G401 (cell line): Measurements from ENCODE around the gene ANXA2R. TPM values are rescaled to one million over a fixed set of nuclear protein-coding genes. Genes with fewer than 3 reads are reported as not detected.
A peak's percentile ranks its signal among the peaks of the same experiment; 100 is the strongest.

Source experiments
- DNase-seq: peaks from one replicate; pipeline ENCODE4 v3.0.0-alpha.2; 2015; ENCODE audit warnings: low spot score
- in situ Hi-C: cut with HindIII; loops from 2 replicates; pipeline ENCODE4 v1.10.0; 2016; ENCODE audit warnings: low sequenced_read_pairs, mixed read lengths
- total RNA-seq: library from RNA; depleted of rRNA; stranded (reverse); fragments of >200 nt; shearing (Covaris generic); gene quantifications from 2 replicates; pipeline ENCODE4 v1.2.3, GENCODE V29; 2014

ANXA2R gene
- total RNA-seq, 1 experiment from 2014 or later, result 1.3 TPM

DNA sequence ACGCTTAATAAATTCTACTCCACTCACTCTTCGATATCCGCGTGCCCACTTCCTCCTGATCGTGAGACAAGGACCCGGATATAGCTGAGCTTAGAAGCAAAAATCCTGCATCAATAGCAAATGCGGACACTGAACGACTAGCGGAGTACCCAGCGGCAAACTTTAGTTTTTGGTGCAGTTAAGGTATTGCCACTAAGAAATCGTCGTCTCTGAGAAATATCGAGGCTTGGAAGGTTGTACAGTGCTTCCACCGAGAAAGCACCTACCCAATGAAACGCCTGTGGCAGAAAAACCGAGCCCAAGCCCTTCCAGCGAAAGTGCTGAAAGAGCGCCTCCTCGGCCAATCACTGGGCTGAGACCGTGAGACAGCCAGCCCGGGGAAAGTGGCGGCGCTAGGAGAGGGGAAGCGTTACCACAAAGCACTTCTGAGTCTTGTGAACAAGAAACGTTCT is 32.2 kb downstream of the ANXA2R start:
- in situ Hi-C loops, result no loop called here
- no peak for DNase-seq

DNA sequence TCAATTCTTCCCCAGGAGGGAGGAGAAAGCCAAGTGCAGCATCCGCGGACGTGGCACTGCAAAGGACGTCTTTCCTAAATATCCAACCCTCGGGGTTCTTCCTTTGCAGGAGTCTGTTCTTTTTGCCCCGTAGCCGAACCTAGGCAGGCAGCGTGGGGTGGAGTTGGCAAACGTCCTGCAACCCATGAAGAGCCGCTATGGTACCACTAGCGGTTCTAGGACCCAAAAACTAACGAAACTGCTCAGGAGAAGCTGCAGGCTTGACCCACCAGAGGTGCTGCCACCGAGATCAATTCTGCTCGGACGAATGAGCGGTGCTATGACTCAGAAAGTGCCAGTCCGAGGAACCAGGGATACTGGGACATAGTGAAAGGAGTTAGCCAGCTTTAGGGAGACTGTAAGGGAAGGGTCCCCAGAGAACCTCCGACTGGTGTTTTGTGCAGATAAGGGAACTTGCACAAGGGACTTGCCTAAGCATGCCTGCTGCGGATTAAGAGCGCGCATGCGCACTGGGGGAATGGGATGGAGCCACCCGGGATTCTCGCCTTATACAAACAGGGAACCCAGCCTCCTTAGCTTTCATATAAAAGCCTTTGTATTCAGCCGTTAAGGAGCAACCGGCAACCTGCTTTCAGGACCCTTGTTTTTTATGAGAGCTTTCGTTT is 32.7 kb downstream of the ANXA2R start:
- DNase-seq, result no peak
- in situ Hi-C loops, result no loop called here

DNA sequence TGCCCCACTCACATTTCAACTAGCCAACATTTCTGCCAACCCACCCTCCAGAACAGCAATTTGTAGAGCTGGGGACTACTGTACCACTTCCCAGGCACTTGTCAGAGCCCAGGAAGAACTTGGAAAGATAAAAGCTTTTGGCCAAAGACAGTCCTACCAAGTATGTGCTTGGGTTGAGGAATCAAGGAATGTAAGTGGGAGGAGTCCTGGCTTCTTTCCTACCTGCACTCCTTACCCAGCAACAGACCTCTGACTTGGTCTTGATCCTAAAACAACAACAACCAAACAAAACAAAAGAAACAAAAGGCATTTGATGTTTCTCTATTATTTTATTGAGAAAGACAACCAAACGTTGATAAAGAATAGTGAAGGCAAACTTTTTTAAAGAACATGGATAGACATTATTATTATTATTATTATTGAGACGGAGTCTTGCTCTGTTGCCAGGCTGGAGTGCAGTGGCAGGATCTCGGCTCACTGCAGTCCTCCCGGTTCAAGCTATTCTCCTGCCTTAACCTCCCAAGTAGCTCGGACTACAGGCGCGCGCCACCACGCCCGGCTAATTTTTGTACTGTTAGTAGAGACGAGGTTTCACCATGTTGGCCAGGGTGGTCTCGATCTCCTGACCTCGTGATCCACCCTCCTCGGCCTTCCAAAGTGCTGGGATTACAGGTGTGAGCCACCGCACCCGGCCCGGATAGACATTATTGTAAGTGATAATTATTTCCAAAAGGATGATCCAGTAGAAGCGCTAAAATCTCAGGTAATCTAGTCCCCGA is 33.5 kb downstream of the ANXA2R start:
- in situ Hi-C loops, result no loop called here

DNA sequence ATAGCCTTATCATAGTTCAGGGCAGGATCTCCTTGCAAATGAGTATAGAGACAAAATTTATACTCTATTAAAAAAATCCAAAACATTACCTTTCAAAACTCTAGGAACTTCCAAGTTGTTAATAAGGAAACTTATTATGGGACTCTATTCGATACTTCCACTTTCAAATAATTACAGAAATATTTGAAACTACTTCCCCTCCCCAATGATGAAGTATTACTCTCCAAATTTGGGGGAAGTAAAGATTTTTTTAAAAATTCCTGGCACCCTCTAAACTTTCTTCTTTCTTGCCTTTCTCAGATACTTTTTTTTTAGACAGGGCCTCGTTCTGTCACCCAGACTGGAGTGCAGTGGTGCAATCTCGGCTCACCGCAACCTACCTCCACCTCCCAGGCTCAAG is 35.1 kb downstream of the ANXA2R start:
- no peak for DNase-seq
- in situ Hi-C loops, result no loop called here

More for the DNA sequence above, 33.5 kb downstream of the ANXA2R start:
- no peak for DNase-seq

DNA sequence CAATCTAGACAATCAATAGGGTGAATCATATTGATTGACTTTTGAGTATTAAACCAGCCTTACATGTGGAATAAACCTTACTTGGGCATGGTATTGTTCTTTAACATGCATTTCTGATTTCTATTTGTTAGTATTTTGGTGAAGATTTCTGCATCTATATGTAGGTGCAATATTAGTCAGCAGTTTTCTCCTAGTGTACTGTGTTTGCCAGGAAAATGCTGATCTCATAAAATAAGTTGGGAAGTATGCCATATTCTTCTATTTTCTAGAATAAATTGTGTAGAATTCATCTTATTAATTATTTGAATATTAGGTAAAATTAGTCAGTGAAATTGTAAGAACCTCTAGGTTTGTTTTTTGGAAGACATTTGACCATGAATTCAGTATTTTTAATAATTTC is 38.4 kb downstream of the ANXA2R start:
- in situ Hi-C loops, result no loop called here
- no peak for DNase-seq

DNA sequence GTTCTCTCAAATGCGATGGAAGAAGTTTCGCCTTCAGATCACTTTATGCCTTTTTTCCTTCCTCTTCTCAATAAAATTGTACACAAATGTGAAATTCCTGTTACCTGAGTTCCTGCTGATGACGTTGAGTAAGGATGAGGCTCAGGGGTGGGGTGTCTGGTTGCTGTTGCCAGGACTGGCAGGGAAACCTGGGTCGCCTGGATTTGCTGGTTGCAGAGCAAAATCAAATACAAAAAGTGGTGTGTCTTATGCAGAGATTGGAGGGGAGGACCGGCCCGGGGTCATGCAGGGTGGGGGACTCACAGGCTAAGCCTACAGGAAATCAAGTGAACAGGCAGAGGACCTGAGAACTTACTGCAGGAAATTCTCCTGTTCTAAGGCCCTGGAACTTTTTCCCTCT is 39.2 kb downstream of the ANXA2R start:
- in situ Hi-C loops, result no loop called here
- DNase-seq, result no peak

DNA sequence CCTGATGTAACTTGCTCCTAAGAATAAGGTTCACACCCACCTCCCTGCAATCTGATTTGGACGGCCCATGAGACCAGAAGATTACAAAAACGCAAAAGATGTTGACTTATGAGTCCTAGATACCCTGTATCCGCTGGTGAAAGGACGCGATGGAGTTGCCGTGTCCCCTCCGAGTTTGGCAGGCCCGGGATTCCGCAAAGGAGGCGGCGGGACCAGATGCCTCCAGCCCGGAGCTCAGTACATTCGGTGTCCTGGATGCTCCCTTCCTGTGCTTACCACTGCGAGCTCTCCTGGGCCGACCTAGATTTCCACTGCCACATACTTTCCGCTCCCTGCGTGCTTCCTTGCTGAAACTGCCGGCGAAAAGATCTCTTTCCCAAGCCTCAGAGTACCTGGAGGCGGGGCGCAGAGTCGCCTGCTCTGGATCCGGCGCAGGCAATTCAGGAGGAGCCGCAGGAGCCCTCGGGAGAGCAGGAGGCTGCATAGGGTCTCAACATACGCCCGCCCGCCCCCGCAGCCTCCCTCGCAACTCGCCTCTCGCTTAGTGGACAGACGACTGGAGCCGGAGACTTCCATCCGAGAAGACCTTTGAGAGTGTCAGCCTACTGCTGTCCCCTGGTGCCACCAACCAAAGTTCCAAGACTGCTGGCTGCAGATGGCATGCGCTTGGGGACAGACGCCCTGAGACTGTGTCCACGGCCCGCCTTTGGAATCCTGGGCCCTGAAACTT is 39.8 kb downstream of the ANXA2R start:
- in situ Hi-C loops, result no loop called here
- no peak for DNase-seq

DNA sequence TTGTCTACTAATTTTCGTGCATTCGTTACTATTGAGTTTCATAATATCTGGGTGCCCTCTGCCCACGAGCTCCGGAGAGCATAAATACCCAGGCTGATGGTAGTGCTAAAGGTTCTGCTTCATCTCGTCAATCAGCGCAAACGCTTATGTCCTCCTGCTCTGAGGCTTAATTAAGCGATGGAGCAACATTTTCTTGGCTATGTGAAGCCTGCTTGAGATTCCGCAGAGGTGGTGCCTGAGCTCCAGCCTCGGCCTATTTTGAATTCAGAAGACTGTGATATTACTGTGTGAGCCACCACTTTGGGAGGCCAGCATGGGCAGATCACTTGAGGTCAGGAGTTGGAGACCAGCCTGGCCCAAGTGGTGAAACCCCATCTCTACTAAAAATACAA is 44.8 kb downstream of the ANXA2R start:
- DNase-seq, result no peak
- in situ Hi-C loops, result no loop called here

DNA sequence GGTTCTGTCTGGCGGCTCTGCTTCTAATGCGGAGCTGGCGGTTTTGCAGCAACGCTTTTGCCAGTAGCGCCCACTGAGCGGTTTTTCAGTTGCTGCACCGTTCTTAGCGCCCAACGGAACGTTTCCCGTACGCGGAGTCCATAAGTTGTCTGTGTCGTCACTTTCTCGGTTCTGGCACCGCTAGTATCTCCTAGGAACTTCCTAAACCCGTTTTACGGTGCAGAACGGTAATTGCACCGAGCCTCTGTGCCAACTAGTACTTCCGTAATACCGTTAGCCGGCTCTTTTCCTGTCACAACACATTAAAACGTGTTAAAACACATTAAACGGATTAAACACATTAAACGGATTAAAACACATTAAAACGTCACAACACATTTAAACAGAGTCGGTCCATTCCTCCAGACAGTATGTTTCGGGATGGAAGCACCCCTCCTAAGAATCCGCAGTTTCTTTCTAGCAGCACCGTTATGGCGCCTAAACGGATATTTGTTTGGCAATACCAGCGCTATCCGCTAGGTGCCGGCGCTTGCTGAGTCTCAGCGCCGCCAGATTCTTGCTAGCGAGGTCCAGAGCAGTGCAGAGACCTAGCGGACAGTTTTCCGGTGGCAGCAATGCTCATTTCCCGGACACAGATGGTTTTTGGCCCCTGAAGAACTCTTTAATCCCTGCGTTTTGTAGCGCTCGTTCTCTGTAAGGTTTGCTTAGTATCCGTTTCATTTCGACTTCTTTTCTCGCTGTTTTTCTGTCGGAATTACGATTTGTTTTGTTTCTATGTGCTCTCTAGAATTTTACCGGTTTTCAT is 45.4 kb downstream of the ANXA2R start:
- peak; percentile 51 for DNase-seq
- in situ Hi-C loops, result no loop called here

DNA sequence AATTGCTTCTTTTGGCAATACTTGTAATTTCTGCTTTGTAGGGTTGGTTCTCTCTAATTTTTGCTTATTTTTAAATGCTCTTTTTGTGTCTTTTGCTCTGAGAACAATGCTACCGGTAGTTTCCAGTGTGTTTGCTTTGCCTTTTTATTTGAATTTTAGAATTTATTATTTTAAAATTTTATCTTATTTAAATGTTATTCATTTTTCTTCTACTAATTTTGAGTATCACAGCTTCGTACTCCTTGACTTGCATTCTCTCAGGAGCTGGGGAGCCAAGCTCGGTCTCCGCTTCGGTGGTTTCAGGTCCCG is 45.9 kb downstream of the ANXA2R start:
- DNase-seq, result no peak
- in situ Hi-C loops, result no loop called here

DNA sequence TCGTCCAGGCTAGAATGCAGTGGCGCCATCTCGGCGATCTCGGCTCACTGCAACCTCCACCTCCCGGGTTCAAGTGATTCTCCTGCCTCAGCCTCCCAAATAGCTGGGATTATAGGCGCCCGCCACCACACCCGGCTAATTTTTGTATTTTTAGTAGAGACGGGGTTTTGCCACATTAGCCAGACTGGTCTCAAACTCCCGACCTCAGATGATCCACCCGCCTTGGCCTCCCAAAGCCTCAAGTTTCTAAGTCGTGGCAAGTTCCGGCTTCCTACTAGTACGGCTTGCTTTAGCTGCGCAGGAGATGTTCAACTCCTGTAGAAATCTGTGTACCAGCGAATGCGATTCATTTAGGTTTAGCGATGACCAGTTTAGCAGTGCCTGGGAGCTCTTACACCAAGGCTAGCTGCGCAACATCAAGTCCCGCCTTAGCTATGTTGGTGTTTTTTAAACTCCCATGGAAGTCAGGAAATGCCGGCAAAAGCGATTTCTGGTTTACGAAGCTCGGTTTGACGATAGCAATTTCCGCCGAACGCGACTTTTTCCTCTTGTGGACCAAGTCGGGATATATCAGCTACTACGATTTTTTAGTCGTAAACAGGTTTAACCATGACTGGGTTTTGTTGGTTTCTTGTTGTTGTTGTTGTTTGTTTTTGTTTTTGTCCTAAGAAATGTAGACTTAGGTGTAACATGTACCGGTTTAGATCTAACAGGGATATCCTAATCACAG is 46.4 kb downstream of the ANXA2R start:
- DNase-seq, result no peak
- in situ Hi-C loops, result no loop called here

DNA sequence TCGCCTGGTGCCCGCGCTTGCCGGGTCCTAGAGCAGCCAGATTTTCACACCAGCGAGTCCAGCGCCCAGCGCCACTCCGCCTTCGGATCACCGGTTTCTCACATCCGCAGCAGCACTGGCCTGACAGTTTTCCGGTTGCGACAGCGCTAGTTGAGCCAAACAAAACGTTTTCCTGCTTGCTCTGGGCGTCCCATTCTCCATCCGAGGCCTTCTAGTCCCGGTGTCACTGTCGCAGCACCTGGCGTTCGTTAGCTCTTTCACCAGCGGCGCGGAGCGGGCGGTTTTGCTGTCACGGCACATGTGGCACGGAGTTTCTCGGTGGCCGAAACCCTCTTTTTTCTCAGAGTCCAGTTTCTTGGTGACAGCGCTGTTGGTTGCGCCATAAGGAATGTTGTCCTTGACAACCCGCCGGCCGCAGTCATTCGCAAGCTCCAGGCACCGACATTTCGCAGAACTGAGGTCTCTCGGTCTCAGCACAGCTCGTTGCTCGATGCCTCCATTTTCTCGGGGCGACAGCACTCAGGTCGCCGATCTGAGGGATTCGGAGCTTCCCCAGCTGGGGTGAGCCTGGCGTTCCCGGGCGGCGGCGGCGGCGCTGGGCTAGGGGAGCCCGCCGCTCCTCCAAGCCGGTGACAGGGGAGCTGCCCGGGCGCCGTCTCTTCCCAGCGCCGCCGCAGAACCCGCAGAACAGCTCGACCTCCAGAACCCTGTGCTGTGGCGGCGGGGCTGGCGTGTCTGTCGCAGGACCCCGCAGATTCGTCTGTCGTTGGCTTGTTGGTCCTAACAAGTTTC is 47.8 kb downstream of the ANXA2R start:
- DNase-seq, result no peak

DNA sequence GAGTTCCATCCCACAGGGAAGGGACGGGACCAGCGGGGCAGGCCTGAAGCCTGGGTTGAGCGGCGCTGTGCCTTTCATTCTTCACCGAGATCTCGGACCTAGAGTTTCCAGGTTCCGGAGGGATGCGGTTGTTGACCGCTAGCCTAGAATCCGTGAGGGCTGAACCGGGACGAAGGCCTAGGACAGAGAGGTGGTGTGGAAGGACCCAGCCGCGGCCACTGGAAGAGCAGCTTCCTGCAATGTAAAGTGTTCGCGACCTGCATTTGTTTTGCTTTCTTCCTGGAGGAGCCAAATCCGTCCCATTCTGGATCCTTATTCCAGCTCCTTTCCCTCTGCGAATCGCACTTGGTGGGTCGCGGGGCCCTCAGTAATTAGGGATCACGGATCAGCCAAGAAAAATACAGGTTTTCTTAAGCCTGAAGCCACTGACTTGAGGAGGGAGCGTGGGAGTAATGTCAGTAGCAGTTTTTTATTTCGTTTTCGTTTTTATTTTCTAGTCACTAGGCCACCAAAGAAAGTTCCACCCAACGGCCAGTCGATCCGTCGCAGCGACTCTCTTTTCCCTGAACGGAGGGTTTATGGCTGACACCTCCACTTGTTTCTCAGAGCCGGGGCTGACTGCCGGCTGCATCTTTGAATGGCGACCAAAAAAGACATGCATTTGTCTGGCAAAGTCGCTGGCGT is 48.6 kb downstream of the ANXA2R start:
- DNase-seq, result no peak
- in situ Hi-C loops, result no loop called here

More for the DNA sequence above, 47.8 kb downstream of the ANXA2R start:
- in situ Hi-C loops, result no loop called here

DNA sequence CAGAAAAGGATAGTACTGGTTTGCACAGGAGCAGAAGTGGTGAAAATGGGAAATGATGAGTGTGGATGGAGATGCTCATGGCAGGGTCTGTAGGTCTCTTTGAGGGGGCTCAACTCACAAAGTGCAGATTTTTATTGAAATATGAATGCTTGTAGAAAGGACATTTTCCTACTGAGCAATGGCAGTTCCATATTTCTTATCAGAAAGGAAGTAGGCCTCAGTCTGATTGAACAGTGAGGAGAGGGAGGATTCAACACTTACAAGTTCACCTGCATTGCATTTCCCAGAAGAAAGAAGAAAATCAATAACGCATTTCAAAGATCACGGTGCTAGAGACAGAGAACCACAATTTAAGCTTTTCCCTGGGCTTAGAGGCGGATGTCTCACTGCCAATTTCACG is 49.2 kb downstream of the ANXA2R start:
- no peak for DNase-seq
- in situ Hi-C loops, result no loop called here
